Activated naive CD4-positive, alpha-beta T cell treated with anti-CD3 and anti-CD28 coated beads for 36 hours (primary cell): Measurements from ENCODE around the gene TRIOBP. TPM values are rescaled to one million over a fixed set of nuclear protein-coding genes. Genes with fewer than 3 reads are reported as not detected.
"Not testable (repeated sequence)": the region's sequence is repeated elsewhere in the genome, so short reads cannot be mapped to it uniquely, and the experiment has no call there.

ENCODE experiments used
- CTCF ChIA-PET: fragments of 350-600 bp; sonication (Branson Sonifier 250); formaldehyde crosslinking; loops from one replicate; lab custom pipeline; 2021; ENCODE audit warnings: antibody characterized with exemption; lab: Charles Lee
- DNase-seq: peaks from one replicate; pipeline ENCODE4 v3.0.0-alpha.2; 2020
- H3K27ac Mint-ChIP-seq: one replicate; pipeline ENCODE4 v1.8.0; 2021; ENCODE audit warnings: mild to moderate bottlenecking, mixed read lengths
- H3K27me3 Mint-ChIP-seq: one replicate; pipeline ENCODE4 v1.8.0; 2021; ENCODE audit warnings: low read depth, mixed read lengths
- H3K36me3 Mint-ChIP-seq: one replicate; pipeline ENCODE4 v1.8.0; 2021; ENCODE audit warnings: low read depth, mixed read lengths
- H3K4me1 Mint-ChIP-seq: one replicate; pipeline ENCODE4 v1.8.0; 2021; ENCODE audit warnings: low read depth, mixed read lengths
- H3K4me3 Mint-ChIP-seq: one replicate; pipeline ENCODE4 v1.8.0; 2021; ENCODE audit warnings: mild to moderate bottlenecking, moderate library complexity, mixed read lengths
- H3K9me3 Mint-ChIP-seq: one replicate; pipeline ENCODE4 v1.8.0; 2021; ENCODE audit warnings: mixed read lengths
- intact Hi-C: fragments of 100-400 bp; cut with micrococcal nuclease; formaldehyde crosslinking; loops from one replicate; pipeline ENCODE4 v1.15.1; 2023
- total RNA-seq, 2 experiments: library from RNA; stranded (reverse); gene quantifications; one replicate each; pipeline ENCODE4 v1.2.3, GENCODE V29; 2021

The TRIOBP gene
- total RNA-seq, 2 experiments from 2014 or later: 17.5 to 18.8 TPM

- Mint-ChIP-seq H3K4me3 (no peak overlapping the region), H3K4me1 (no peaks in the 10 kb centered on the region), H3K27ac (no peak overlapping the region), H3K27me3 (no peaks in the 10 kb centered on the region), H3K9me3 (no peaks in the 10 kb centered on the region), H3K36me3 (no peaks in the 10 kb centered on the region)
- CTCF ChIA-PET: no interaction called here
- no peak for DNase-seq
- intact Hi-C loops: loop anchor here (10.0 kb wide), 1 partner anchor 64 kb away; no protein-coding TSS in a partner anchor
These were observed 81.6 kb downstream of the TRIOBP start for GRCh38 chr22:37778370-37779009.

GRCh38 chr22:37781434-37782059 is 84.7 kb downstream of the TRIOBP start:
- H3K27ac Mint-ChIP-seq: no peak overlapping the region
- H3K27me3 Mint-ChIP-seq: peaks cover 2% of the 10 kb centered on the region
- H3K9me3 Mint-ChIP-seq: no peaks in the 10 kb centered on the region
- DNase-seq: no peak
- intact Hi-C loops: no loop called here
- no peaks in the 10 kb centered on the region for H3K36me3 Mint-ChIP-seq
- no peak overlapping the region for H3K4me3 Mint-ChIP-seq
- CTCF ChIA-PET: no interaction called here
- no peaks in the 10 kb centered on the region for H3K4me1 Mint-ChIP-seq

GRCh38 chr22:37782340-37783168 is 85.7 kb downstream of the TRIOBP start:
- Mint-ChIP-seq H3K27ac (no peak overlapping the region), H3K4me1 (no peaks in the 10 kb centered on the region), H3K27me3 (peaks cover 2% of the 10 kb centered on the region), H3K4me3 (no peak overlapping the region), H3K36me3 (no peaks in the 10 kb centered on the region), H3K9me3 (no peaks in the 10 kb centered on the region)
- CTCF ChIA-PET: no interaction called here
- DNase-seq: no peak
- intact Hi-C loops: no loop called here

- Mint-ChIP-seq H3K27ac (no peak overlapping the region), H3K36me3 (no peaks in the 10 kb centered on the region), H3K9me3 (no peaks in the 10 kb centered on the region), H3K4me1 (no peaks in the 10 kb centered on the region), H3K4me3 (no peak overlapping the region), H3K27me3 (peaks cover 2% of the 10 kb centered on the region)
- intact Hi-C loops: no loop called here
- DNase-seq: no peak
- CTCF ChIA-PET: no interaction called here
These were observed 88.1 kb downstream of the TRIOBP start for GRCh38 chr22:37784829-37785495.

GRCh38 chr22:37790234-37790633 is 93.4 kb downstream of the TRIOBP start:
- CTCF ChIA-PET: no interaction called here
- no peaks in the 10 kb centered on the region for H3K9me3 Mint-ChIP-seq
- intact Hi-C loops: no loop called here
- no peak overlapping the region for H3K4me3 Mint-ChIP-seq
- peaks cover 2% of the 10 kb centered on the region for H3K27me3 Mint-ChIP-seq
- no peaks in the 10 kb centered on the region for H3K4me1 Mint-ChIP-seq
- H3K36me3 Mint-ChIP-seq: no peaks in the 10 kb centered on the region
- DNase-seq: no peak
- no peak overlapping the region for H3K27ac Mint-ChIP-seq

- intact Hi-C loops: no loop called here
- Mint-ChIP-seq H3K36me3 (no peaks in the 10 kb centered on the region), H3K4me3 (no peak overlapping the region), H3K27ac (no peak overlapping the region), H3K27me3 (no peaks in the 10 kb centered on the region), H3K4me1 (no peaks in the 10 kb centered on the region), H3K9me3 (no peaks in the 10 kb centered on the region)
- no peak for DNase-seq
- CTCF ChIA-PET: interaction anchor here (0.7 kb wide), 1 partner anchor 149 kb away, joined by 3 read pairs; no protein-coding TSS in a partner anchor
These were observed 95.6 kb downstream of the TRIOBP start for GRCh38 chr22:37792494-37792893.

GRCh38 chr22:37794376-37794775 is 97.5 kb downstream of the TRIOBP start:
- no peak for DNase-seq
- intact Hi-C loops: no loop called here
- Mint-ChIP-seq H3K4me1 (no peaks in the 10 kb centered on the region), H3K9me3 (no peaks in the 10 kb centered on the region), H3K4me3 (no peak overlapping the region), H3K36me3 (no peaks in the 10 kb centered on the region), H3K27ac (no peak overlapping the region), H3K27me3 (no peaks in the 10 kb centered on the region)
- CTCF ChIA-PET: no interaction called here

- H3K9me3 Mint-ChIP-seq: no peaks in the 10 kb centered on the region
- H3K27ac Mint-ChIP-seq: peak overlapping the region; percentile 36
- no peaks in the 10 kb centered on the region for H3K36me3 Mint-ChIP-seq
- CTCF ChIA-PET: interaction anchor here (0.7 kb wide), 1 partner anchor 639 kb away, joined by 3 read pairs; no protein-coding TSS in a partner anchor
- no peaks in the 10 kb centered on the region for H3K4me1 Mint-ChIP-seq
- H3K27me3 Mint-ChIP-seq: no peaks in the 10 kb centered on the region
- no peak for DNase-seq
- intact Hi-C loops: no loop called here
- no peak overlapping the region for H3K4me3 Mint-ChIP-seq
These were observed 99.2 kb downstream of the TRIOBP start for GRCh38 chr22:37796079-37796478.

- H3K36me3 Mint-ChIP-seq, H3K9me3 Mint-ChIP-seq, CTCF ChIA-PET, H3K27me3 Mint-ChIP-seq, H3K4me1 Mint-ChIP-seq, H3K4me3 Mint-ChIP-seq, intact Hi-C loops, DNase-seq, H3K27ac Mint-ChIP-seq: not testable (repeated sequence)
These were observed 100.4 kb downstream of the TRIOBP start for GRCh38 chr22:37797259-37797658.

- intact Hi-C loops: no loop called here
- H3K4me3 Mint-ChIP-seq: no peak overlapping the region
- no peaks in the 10 kb centered on the region for H3K9me3 Mint-ChIP-seq
- H3K36me3 Mint-ChIP-seq: no peaks in the 10 kb centered on the region
- CTCF ChIA-PET: no interaction called here
- peaks cover 4% of the 10 kb centered on the region for H3K4me1 Mint-ChIP-seq
- no peak overlapping the region for H3K27ac Mint-ChIP-seq
- DNase-seq: no peak
- peaks cover 4% of the 10 kb centered on the region for H3K27me3 Mint-ChIP-seq
These were observed 101.1 kb downstream of the TRIOBP start for GRCh38 chr22:37797874-37798500.

- H3K27me3 Mint-ChIP-seq: peaks cover 16% of the 10 kb centered on the region
- CTCF ChIA-PET, H3K4me3 Mint-ChIP-seq, DNase-seq, H3K36me3 Mint-ChIP-seq, H3K27ac Mint-ChIP-seq, H3K9me3 Mint-ChIP-seq, intact Hi-C loops: not testable (repeated sequence)
- peaks cover 14% of the 10 kb centered on the region for H3K4me1 Mint-ChIP-seq
These were observed 103.1 kb downstream of the TRIOBP start for GRCh38 chr22:37799979-37800378.

GRCh38 chr22:37801946-37802309 is 105.1 kb downstream of the TRIOBP start:
- CTCF ChIA-PET: interaction anchor here (1.3 to 1.9 kb wide), 2 partner anchors 16 to 23 kb away, joined by 4 to 9 read pairs; no protein-coding TSS in a partner anchor
- Mint-ChIP-seq H3K27me3 (peaks cover 31% of the 10 kb centered on the region), H3K4me1 (peaks cover 30% of the 10 kb centered on the region), H3K9me3 (no peaks in the 10 kb centered on the region), H3K36me3 (no peaks in the 10 kb centered on the region), H3K4me3 (peak overlapping the region; percentile 69), H3K27ac (no peak overlapping the region)
- intact Hi-C loops: no loop called here
- no peak for DNase-seq
